HG03196 (cell line): Measurements from ENCODE around the gene CABP2.
"Not testable (repeated sequence)": the region's sequence is repeated elsewhere in the genome, so short reads cannot be mapped to it uniquely, and the experiment has no call there.

Experiments
- ATAC-seq: cut with Tn5 transposase; IDR thresholded peaks from one replicate; pipeline ENCODE4 v1.9.1; 2021; ENCODE audit not compliant: unreplicated experiment

Gene CABP2

DNA sequence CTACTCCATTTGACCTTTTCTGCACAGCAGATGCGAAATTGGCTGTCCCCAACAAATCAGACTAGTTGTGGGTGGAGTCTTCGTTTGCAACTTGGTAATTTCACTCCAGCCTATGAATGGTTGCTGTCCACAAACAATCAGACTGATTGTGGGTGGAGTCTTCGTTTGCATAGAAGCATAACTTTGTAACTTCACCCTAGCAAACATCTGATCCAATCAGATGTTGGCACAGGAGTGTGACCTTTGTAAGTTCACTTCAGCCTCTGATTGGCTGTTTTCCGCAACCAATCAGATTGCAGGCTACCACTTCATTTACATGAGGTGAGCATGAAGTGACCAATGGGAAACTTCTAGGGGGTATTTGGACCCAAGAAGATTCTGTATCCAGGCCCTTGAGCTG lies 16.3 kb upstream of the CABP2 start:
- no peak for ATAC-seq

DNA sequence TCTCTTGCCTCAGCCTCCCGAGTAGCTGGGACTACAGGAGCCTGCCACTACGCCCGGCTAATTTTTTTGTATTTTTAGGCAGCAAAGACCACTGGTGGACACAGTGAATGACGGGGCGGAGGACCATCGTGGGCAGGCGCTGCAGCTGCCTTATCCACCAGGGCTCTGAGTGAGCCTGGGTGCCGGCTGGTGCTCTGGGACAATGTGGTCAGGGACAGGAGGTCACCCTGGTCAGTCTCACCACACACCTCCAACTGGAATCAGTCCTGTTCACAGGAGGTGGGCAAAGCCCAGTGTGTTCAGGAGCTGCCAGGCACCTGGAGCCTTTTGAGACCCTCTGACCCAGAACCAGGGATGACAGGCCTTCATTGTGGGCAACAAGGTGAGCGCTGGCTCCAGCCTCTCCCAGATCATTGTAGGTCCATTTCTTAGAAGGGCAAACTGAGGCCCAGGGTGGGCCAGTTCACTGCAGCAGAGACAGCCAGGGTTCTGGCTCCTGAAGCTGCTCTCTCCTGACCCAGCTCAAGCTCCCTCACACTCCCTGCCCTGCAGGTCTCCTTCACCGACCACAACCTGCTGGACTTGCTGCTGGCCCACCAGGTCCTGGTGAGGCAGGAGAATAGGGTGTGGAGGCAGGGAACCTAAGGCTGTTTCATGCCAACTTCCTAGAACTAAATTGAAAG lies 15.7 kb upstream of the CABP2 start:
- no peak for ATAC-seq

DNA sequence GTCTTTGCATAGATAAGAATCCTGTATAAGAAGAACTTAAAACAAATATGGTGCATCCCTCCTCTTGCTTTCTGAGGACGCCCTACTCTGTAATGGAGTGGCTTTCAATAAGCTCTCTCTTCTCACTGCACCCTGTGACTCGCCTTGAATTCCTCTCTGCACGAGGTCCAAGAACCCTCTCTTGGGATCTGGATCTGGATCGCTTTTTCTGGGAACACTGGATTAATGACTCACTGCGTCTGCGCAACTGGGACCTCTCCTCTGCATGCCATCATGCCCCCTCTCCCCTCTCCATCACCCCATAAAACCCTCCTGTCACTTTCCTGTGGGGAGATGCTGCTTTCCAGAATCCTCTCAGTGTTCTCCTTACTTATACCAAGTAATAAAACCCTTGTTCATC lies 15.1 kb upstream of the CABP2 start:
- no peak for ATAC-seq

DNA sequence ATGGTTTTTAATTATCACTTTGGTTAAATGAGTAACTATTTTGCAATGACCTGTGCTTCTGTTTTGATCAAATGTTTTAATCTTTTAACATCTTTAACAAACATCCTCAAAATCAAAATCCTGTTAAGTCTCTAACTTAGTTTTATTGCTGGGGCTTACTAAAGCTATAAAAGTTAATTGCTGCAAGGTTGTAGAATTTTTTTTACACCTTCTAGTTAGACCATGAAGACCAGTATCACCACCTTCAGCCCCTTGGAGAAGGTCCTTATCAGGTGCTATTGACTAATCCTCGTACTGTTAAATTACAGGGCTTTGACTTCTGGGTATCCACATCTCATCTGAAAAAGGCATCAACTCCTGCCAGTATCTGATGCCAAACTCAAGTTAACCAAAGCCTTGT lies 12.3 kb upstream of the CABP2 start:
- ATAC-seq: no peak

DNA sequence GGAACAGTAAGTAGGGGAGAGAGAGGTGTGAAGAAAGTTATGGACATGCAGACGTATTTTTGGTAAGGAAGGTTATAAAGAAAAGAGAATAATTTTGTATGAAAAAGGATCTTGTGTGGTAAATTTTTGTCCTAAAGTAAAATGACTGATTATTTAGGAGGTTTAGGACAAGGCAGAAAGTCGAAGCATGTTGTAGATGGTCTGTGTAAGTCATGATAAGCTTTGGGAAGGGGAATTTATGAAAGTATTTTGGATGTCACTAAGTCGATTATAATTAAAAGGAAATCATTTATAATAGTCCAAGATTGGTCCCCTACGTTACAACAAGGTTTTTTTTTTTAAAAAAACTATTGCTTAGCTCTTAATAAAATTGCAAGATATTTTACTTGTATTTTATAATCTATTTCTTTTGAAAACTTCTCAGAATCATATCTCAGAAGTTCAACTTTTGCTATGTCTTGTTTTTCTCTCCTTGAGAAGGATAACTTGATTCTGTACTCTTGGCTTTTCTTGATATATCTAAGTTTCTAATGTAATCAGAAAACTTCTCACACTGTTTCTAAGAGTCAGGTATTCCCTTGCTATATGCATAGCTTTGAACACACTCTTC lies 10.9 kb upstream of the CABP2 start:
- ATAC-seq: no peak

DNA sequence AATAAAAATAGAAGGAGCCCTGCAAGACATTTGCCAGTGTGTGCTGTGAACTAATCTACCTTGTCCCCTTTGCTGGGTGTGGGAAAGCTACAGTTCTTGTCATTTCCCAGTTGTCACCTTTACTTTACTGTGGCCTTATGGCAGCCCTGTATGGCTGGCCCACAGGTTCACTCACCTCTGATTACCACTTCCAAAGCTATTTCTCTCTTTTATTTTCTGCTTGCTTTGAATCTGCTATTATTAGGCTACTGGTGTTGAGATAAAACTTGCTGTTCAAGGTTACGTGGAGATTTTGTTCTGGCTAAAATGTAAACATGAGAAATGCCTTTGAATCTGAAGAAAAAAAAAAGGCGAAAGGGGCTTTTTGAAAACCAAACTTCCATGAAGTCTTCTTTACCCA lies 9.6 kb upstream of the CABP2 start:
- ATAC-seq: no peak

DNA sequence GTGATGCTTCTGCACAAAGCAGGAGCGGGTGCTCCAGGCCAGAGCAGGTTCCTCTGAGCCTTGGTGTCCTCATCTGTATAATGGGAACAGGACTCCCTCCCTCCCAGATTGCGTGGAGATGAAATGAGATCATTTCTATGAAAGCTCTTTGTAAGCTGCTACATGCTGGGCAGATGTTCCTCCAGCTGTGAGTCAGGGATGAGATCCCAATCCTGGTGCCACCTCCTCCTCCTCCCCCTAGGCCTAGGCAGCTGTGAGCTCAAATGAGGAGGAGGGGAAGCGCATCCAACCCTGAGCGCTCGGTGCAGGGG lies 7.0 kb upstream of the CABP2 start:
- no peak for ATAC-seq

DNA sequence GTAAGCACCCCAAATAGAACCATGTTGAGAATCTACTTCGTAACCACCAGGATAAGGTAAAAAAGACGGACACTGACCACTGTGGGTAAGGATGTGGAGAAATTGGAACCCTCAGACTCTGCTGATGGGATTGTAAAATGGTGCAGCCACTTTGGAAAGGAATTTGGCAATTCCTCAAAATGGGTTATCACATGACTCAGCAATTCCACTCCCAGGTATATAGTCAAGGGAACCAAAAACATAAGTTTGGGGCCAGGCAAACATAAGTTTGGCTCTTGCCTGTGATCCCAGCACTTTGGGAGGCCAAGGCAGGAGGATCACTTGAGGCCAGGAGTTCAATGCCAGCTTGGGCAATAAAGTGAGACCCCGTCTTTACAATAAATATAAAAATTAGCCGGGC lies 5.1 kb upstream of the CABP2 start:
- ATAC-seq: no peak

DNA sequence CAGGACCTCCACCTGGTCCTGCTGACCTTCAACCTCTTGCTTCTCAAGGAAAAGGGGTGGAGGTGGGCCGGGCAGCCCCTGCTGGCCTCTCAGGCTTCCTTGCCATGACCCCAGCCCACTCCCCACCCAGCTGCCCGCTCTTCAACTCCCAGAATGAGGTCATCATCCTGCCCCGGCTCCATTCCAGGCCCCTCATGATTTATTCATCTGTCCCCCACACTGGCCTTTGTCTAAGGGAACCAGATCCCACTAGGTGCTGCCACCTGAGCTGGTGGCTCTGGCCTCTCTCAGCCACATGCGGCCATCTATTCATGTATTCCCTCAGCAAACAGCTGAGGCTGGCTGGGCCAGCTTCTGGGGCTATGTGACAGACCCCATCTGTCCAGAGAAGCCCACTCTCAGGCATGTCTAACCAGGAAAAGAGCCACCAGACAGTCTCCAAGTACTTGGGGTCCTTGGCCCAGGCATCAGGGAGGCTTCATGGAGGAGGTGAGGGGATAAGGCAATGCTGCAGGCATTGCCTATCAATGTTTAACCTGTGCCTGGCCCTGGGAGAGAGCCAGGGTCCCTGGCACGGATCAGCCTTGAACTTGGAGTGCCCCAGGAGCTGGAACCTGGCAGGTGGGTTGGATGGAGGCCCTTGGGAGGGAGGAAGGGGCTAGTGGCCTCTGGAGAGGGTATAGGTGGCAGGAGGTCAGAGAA lies 2.2 kb upstream of the CABP2 start:
- ATAC-seq: no peak

DNA sequence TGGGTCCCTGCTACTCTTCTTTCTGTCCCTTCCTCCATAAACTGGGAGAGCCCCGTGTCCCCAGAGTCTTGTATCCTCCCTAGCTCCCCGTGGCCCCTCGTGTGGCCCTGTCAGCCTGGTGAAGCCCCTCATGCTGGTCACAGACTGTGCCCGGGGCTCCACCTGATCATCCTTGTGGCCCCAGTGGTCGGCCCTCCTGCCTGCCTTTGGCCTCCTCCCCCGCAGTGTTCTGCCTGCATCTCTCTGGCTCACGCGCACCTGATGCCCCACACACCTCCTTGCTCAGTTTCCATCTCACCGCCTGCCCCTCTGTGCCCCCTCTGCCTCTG lies 1.2 kb upstream of the CABP2 start:
- ATAC-seq: no peak

DNA sequence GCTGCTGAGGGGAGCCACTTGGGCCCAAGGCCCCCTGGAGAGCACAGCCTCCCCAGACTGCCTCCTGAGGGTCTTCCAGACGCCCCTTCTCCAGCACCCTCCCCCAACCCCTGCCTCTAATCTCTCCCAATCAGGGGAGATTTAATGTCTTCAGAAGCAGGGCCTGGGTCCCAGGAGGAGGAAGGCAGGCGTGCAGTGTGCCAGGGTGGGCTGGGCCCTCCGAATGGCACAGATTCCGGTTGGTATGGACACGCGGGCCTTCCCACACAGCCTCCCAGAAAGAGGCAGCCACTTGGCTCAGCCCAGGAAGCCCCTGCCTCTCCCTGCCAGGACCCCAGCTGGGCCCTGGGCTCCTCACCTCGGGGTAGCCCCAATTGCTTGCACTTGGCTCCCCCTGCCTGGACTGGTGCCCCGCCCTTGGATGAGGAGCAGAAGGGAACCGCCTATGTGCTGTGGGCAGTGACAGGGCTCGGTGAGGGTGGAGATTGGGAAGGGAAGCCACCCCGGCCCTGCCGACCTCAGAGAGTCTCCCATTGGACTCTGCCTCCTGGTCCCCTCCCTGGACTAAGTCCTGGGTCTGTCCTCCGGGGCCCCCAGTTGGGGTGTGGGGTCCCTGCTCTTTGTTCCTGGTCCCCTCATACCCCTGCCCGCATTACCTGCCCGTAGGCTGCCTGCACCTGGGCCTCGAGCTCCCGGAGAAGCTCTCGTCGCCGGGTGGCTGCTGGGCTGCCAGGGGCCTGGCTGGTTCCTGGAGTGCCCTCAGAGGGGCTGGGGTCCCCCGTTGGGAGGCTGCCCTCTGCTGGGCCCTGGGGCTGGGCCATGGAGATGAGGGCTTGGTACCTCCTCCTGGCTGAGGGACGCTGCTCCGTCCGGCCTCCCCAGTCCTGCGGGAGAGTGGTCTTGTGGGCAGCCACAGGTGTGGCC lies 572 bp upstream of the CABP2 start:
- ATAC-seq: no peak

DNA sequence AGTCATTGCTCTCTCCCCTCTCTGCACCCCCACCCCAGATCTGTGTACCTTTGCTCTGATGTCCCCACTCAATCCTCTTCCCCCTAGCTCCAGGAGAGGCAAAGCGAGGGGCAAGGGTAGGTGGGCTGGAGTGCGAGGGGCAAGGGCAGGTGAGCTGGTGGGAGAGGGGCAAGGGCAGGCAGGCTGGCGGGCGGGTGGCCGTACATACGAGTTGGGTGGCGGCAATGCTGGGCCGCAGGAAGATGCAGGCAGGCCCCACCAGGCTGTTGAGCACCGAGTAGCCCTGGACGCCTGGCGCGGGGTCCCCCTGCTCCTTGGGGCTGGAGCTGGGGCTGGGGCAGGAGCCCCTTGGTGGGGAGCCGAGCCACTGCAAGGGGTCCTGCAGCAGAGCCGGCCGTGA lies 908 bp downstream of the CABP2 start:
- no peak for ATAC-seq

DNA sequence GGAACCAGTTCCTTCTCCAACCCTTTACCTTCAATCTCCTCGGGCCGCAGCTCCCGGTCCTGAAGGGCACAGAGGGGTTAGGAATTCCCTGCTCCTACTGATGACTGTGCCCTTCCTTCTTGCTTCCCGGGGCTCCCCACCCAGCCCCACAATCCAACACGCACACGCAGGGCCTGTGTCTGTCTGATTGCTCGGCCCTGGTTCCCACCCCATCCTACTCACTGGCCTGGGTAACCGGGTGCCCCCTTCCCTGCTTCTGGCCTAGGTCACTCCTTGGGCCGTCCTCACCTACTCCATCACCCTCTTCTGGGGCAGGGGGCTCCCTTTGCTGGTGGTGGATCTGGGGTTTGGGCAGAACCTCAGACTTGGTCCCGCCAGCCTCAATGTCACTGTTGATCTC lies 1.3 kb downstream of the CABP2 start:
- no peak for ATAC-seq

DNA sequence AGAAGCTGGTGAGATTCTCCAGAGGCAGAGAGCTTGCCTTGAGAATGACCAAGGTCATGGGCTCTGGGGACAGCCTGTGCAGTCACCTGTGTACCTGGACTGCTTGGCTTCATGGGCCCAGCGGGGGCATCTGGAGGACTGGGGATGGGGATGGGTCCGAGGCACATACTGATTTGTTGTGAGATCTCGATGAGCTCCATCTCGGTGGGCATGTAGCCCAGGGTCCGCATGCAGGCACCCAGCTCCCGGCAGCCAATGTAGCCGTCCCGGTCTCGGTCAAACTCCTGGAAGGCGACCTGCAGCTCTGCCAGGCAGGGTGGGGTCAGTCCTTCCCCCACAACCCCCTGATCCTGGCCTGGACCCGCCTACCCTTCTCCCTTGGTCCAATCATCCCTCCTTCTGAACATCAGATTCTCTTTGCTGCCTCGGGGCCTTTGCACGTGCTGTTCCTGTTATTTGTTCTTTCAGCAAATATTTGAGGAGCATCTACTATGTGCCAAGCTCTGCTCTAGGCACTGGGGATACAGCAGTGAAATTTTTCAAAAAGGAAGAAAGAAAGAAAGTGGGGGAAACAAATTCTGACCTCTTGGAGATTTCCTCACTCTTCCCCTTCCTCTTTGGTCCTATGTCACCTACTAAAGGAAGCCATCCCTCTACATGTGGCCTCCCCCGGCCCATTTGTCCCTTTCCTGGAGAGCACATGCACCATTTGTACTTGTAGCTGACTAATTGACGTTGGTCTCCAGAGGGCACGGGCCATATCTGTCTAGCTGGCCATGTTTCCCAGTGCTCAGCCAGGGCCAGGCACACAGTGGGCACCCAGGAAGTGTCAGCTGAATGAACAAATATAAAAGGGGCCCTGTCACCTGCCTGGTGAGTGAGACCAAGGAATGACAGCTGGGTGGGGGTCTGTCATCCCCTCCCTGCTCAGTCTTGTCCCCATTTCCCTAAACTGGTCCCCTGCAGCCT lies 2.1 kb downstream of the CABP2 start:
- no peak for ATAC-seq

DNA sequence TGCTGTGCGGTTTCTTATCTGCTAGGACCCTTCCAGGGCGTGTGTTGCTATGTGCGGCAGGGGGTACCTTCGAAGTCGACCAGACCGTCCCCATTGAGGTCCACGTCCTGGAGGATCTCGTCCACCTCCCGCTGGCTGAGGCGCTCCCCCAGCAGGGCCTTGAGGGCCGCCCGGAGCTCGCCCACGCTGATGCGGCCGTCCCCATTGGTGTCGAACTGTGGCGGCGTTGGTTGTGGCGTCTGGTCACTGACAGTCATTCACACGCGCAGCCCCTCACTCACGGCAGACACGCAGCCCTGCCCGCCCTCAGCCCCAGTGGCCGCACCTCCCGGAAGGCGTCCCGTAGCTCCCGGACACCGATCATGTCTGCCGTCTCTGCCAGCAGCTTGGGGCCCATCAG lies 3.5 kb downstream of the CABP2 start:
- no peak for ATAC-seq

DNA sequence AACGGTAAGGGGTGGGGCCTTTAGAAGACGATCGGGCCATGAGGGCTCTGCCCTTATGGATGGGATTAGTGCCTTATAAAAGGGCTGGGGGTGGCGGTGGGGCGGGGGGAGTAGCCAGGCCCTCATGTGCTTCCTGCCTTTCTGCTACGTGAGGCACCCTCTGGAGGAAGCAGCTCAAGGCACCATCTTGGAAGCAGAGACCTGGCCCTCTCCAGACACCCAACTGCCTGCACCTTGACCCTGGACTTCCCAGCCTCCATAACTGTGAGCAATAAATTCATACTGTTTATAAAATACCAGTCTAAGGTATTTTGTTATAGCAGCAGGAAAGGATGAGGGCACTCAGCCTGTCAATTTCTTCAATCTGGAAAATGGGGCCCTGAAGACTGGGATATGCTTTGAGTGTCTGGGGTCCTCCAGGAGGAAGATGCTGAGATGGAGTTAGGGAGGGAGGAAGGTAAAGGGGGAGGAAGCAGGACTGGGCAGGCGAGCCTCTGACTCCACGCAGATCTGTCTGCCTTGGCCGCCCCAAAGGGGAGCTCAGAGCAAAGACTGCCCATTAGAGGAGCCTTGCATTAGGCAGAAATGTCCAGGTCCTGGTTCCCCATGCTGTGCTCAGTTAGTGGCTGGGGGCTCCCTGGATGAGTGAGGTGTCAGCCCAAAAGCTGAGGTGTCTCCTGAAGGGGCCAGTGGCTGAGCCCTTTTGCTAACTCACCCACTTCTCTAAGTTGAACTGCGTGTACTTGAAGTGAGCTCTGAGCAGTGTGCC lies 5.3 kb downstream of the CABP2 start:
- no peak for ATAC-seq

DNA sequence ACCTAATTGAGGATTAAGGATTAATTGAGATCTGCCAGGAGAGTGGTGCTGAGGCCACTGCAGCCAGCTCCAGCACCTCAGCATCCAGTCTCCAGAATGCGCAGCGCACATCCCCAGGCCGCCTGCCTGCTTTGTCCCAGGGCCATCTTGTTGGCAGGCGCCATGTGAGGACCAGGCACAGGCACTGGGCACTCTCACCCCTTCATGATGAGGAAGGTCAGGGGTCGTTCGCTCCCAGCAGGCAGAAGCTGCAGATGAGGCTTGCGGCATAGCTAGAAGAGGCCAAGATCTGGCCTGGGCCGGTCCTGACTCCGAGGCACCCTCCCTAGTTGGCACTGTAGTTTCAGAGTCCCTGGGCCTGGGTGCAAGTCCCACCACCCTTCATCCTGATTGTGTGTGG lies 6.4 kb downstream of the CABP2 start:
- no peak for ATAC-seq

DNA sequence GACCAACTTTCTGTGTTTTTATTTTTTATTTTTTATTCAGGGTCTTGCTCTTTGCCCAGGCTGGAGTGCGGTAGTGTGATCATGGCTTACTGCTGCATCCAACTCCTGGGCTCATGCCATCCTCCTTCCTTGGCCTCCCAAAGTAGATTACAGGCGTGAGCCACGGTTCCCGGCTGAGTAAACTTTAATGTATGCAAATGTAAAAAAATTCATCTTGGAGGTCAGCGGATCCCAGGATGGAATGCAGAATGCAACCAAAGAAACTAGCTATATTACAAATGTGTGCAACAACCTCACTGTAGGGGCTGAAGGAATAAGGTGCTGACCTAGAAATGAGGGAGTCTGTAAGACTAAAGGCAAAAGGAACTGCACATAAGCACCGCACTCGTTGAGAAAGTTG lies 9.1 kb downstream of the CABP2 start:
- ATAC-seq: no peak

DNA sequence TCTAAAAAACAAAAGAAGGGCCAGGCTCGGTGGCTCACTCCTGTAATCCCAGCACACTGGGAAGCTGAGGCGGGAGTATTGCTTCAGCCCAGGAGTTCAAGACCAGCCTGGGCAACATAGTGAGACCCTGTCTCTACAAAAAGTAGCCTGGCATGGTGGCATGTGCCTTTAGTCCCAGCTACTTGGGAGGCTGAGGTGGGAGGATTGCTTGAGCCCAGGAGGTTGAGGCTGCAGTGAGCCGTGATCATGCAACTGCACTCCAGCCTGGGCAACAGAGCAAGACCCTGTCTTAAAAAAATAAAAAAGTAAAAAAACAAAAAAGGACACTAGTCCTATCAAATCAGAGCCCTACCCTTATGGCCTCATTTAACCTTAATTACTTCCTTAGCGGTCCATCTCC lies 11.7 kb downstream of the CABP2 start:
- not testable (repeated sequence) for ATAC-seq

DNA sequence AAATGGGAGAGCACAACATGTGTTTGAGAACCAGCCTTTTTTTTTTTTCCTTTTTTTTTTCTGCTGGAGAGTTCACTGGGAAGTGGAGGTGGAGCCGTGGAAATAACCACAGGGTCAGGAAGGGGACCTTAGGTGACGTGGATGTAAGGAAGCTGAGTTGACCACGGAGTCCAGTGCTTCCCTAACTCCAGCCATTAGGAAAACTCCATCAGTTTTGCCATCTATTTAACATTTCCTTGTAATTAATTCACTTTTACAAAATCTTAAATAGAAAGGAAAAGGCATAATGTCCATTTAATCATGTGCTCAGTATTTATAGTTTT lies 13.3 kb downstream of the CABP2 start:
- ATAC-seq: no peak
